H1 (cell line): ENCODE data around the gene TBC1D23. TPM values are rescaled to one million over a fixed set of nuclear protein-coding genes. Genes with fewer than 3 reads are reported as not detected.

Source experiments
- ASH2L ChIP-seq: fragments of 200-600, 300-600 bp; sonication (generic); IDR thresholded peaks from one replicate; pipeline ENCODE4 v1.7.1; 2017; ENCODE audit warnings: low read length
- ATF3 ChIP-seq: IDR thresholded peaks from 2 replicates; pipeline ENCODE4 v1.6.1; 2011; ENCODE audit warnings: low read depth, mild to moderate bottlenecking, low read length; ENCODE audit not compliant: insufficient read depth
- CBX5 ChIP-seq: fragments of 300-800, 300-1000 bp; sonication (generic); IDR thresholded peaks from 2 replicates; pipeline ENCODE4 v1.7.1; 2016; ENCODE audit warnings: antibody characterized with exemption, low read length, low read depth
- CBX8 ChIP-seq: fragments of 300-800, 300-1000 bp; sonication (generic); IDR thresholded peaks from 2 replicates; pipeline ENCODE4 v1.7.1; 2016; ENCODE audit warnings: low read depth, low read length, borderline replicate concordance
- CHD1 ChIP-seq: IDR thresholded peaks from 2 replicates; pipeline ENCODE4 v1.6.1; 2012; ENCODE audit warnings: low read depth, low read length, improper control_type of control experiment
- EZH2 ChIP-seq: fragments of 200-600 bp; sonication (generic); IDR thresholded peaks from 2 replicates; pipeline ENCODE4 v1.7.1; 2012; ENCODE audit warnings: low read depth, mild to moderate bottlenecking, moderate library complexity, low read length, inconsistent platforms; ENCODE audit not compliant: severe bottlenecking
- FOSL1 ChIP-seq: IDR thresholded peaks from 2 replicates; pipeline ENCODE4 v1.6.1; 2011; ENCODE audit warnings: mild to moderate bottlenecking, low read depth, low read length, moderate library complexity; ENCODE audit not compliant: insufficient read depth
- HDAC6 ChIP-seq: IDR thresholded peaks from one replicate; pipeline ENCODE4 v1.7.1; 2012; ENCODE audit warnings: low read depth, mild to moderate bottlenecking, inconsistent platforms, low read length, moderate library complexity
- JUND ChIP-seq: IDR thresholded peaks from 2 replicates; pipeline ENCODE4 v1.6.1; 2011; ENCODE audit warnings: mild to moderate bottlenecking, improper control_type of control experiment, low read length
- KDM5A ChIP-seq: fragments of 200-600 bp; IDR thresholded peaks from 2 replicates; pipeline ENCODE4 v1.7.1; 2012; ENCODE audit warnings: mild to moderate bottlenecking, low read length, inconsistent platforms, mixed read lengths
- MAFK ChIP-seq: IDR thresholded peaks from 2 replicates; pipeline ENCODE4 v1.6.1; 2012; ENCODE audit warnings: low read depth, mild to moderate bottlenecking, improper control_type of control experiment, low read length
- RBBP5 ChIP-seq: IDR thresholded peaks from 2 replicates; pipeline ENCODE4 v1.7.1; 2012; ENCODE audit warnings: low read depth, mild to moderate bottlenecking, inconsistent platforms, low read length, moderate library complexity, borderline replicate concordance
- SAP30 ChIP-seq: fragments of 300-600 bp; sonication (generic); IDR thresholded peaks from 2 replicates; pipeline ENCODE4 v1.7.1; 2012; ENCODE audit warnings: low read length, moderate library complexity, mild to moderate bottlenecking, inconsistent platforms; ENCODE audit not compliant: insufficient read depth, insufficient replicate concordance
- SIN3A ChIP-seq, 2 experiments: IDR thresholded peaks in 1 of 2; conservative IDR thresholded peaks in 1 of 2; 2 replicates each; pipeline ENCODE4 v1.6.1; 2011 to 2012; ENCODE audit warnings: low read length in 2 of 2, improper control_type of control experiment in 1 of 2, low read depth in 1 of 2, mild to moderate bottlenecking in 1 of 2
- SIX5 ChIP-seq: IDR thresholded peaks from 2 replicates; pipeline ENCODE4 v1.6.1; 2011; ENCODE audit warnings: mild to moderate bottlenecking, low read depth, low read length
- TAF7 ChIP-seq: optimal IDR thresholded peaks from 2 replicates; pipeline ENCODE3; 2011; ENCODE audit warnings: low read depth, mild to moderate bottlenecking, inconsistent platforms, low read length, moderate library complexity, borderline replicate concordance
- TBP ChIP-seq: IDR thresholded peaks from 2 replicates; pipeline ENCODE4 v1.6.1; 2011; ENCODE audit warnings: low read depth, low read length, improper control_type of control experiment
- TEAD4 ChIP-seq: IDR thresholded peaks from 2 replicates; pipeline ENCODE4 v1.6.1; 2012; ENCODE audit warnings: low read depth, low read length, inconsistent platforms, mixed read lengths
- USF2 ChIP-seq: IDR thresholded peaks from 2 replicates; pipeline ENCODE4 v1.6.1; 2011; ENCODE audit warnings: low read length, improper control_type of control experiment
- polyA plus RNA-seq, 7 experiments: library from polyadenylated mRNA; depleted of rRNA in 3 of 7; stranded (reverse) in 5 of 7; unstranded in 2 of 7; fragments of >200 nt in 5 of 7; fragments of 200-250 nt in 2 of 7; gene quantifications; 1 replicate in 5 of 7; 2 replicates in 1 of 7; 4 replicates in 1 of 7; pipeline versions ENCODE4 v1.2.1 to v1.2.3, GENCODE V29; 2011 to 2013; ENCODE audit warnings: missing spikeins in 2 of 7, mixed read lengths in 2 of 7
- total RNA-seq: library from RNA; stranded (reverse); fragmentation: NEBNext Ultra II Directional; extraction: Animal tissue kit (Norgen Biotek cat#: 25700); gene quantifications from 2 replicates; pipeline ENCODE4 v1.2.1, GENCODE V29; 2021
- TF ChIP-seq, protein P1 (sequence below): IDR thresholded peaks from 2 replicates; pipeline ENCODE4 v1.6.1; 2012; ENCODE audit warnings: low read length, inconsistent platforms

Gene TBC1D23
- total and polyA plus RNA-seq, 2 of the 8 experiments (the other 6 are each of a cell fraction or from before 2014, with no cell fraction given): 6.4 to 29.3 TPM

DNA sequence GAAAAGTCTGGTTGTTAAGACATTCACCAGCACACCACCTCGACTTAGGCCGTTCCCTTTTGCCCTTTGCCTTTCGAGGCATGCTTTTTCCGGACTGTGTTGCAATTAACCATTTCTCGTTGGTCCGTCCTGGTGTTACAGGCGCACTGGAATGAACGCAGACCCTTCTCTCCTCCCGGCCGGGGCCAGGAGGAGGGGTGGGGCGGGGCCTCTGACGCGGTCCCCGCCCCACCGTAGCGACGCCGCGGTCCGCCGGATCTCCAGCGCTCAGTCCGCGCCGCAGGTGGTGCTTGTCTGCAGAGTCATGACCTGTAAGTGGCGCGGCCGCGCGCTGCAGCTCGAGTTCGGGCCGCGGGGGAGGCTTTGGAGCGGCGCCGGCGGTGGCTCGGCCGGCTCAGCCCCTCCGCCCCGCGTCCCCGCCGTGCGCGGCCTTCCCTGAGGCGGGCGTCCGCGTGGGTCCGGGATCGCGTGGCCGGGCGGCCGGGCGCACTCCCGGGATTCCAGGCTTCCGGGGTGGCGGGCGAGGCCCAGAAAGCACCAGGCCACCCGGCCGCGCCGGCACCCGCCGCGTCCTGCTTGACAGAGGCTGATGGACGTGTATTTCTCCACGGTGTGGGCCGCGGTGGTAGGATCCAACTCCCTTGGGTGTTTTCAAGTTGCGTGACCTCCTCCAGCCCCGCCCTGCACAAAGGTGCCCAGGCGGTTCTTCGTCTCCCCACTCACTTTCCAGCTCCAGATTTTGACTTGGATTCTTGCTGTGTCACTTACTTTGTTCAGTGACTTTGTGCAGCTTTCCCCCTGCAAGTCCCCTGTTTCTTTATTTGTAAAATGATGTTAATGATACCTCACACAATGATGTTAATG is 73.9 kb downstream of the TBC1D23 start, which contains the start of gene NIT2 (continued):
- no peak for TF ChIP-seq HDAC6
- TF ChIP-seq TEAD4: no peak
- no peak for TF ChIP-seq USF2
- peak; percentile 74 for TF ChIP-seq TBP
- no peak for TF ChIP-seq CHD1
- peak; percentile 55 for TF ChIP-seq TAF7
- no peak for TF ChIP-seq EZH2
- TF ChIP-seq MAFK: peak; percentile 63; the same call in 1 of the 2 replicates
- peak; percentile 77; the same call in 1 of the 2 replicates for TF ChIP-seq RBBP5
- no peak for TF ChIP-seq CBX8
- no peak for TF ChIP-seq JUND
- no peak for TF ChIP-seq SAP30
- TF ChIP-seq ASH2L: peak; percentile 94
- TF ChIP-seq SIN3A (conservative IDR thresholded peaks at IDR 0.05 in 1 of 2, IDR thresholded peaks at IDR 0.05 in 1 of 2; ENCODE audit: low read depth in 1 of 2, low read length in 2 of 2): 0 out of 4 replicates have a peak, but pooled peaks of 1 of the 2 experiments have one; percentile 59
- TF ChIP-seq, protein P1, sequence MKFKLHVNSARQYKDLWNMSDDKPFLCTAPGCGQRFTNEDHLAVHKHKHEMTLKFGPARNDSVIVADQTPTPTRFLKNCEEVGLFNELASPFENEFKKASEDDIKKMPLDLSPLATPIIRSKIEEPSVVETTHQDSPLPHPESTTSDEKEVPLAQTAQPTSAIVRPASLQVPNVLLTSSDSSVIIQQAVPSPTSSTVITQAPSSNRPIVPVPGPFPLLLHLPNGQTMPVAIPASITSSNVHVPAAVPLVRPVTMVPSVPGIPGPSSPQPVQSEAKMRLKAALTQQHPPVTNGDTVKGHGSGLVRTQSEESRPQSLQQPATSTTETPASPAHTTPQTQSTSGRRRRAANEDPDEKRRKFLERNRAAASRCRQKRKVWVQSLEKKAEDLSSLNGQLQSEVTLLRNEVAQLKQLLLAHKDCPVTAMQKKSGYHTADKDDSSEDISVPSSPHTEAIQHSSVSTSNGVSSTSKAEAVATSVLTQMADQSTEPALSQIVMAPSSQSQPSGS: no peak
- no peak for TF ChIP-seq CBX5
- no peak for TF ChIP-seq KDM5A
- no peak for TF ChIP-seq SIX5
- no peak for TF ChIP-seq FOSL1
- no peak for TF ChIP-seq ATF3
